Erythroblast (primary cell): ENCODE data around the gene EYA4.

Source experiments
- GATA1 ChIP-seq: IDR thresholded peaks from 2 replicates; pipeline ENCODE4 v1.6.1; 2011; ENCODE audit warnings: low read depth, mild to moderate bottlenecking, control low read depth, low read length, moderate library complexity
- POLR2A ChIP-seq: IDR thresholded peaks from 2 replicates; pipeline ENCODE4 v1.6.1; 2011; ENCODE audit warnings: mild to moderate bottlenecking, low read length

GRCh38 chr6:133380047-133380446 lies 138.9 kb downstream of the EYA4 start:
- no peak for TF ChIP-seq POLR2A
- no peak for TF ChIP-seq GATA1
